Heart right ventricle (tissue), 16 donors: ENCODE measurements around the gene FUBP3. TPM values are rescaled to one million over a fixed set of nuclear protein-coding genes. Genes with fewer than 3 reads are reported as not detected.

Experiments used
- ATAC-seq, 8 donors: fragments of 200-7000 bp; cut with Tn5 transposase; one replicate each; pipeline ENCODE4 v1.9.1; 2020; ENCODE audit warnings: mild to moderate bottlenecking in 8 of 8, moderate library complexity in 8 of 8, moderate number of reproducible peaks in 1 of 8
- DNase-seq, 2 donors: peaks; one replicate each; pipeline ENCODE4 v3.0.0-alpha.2; 2020
- H3K27ac ChIP-seq, 10 donors: fragments of 200-600 bp; sonication (generic) in 2 of 10; one replicate each; pipeline versions ENCODE4 v1.5.0 to v1.8.0; 2020 to 2022; ENCODE audit warnings: mild to moderate bottlenecking in 3 of 10
- H3K27me3 ChIP-seq, 7 donors: fragments of 200-600 bp; one replicate each; pipeline ENCODE4 v1.8.0; 2021 to 2022; ENCODE audit warnings: mild to moderate bottlenecking in 2 of 7
- H3K36me3 ChIP-seq, 9 donors: fragments of 200-600 bp; sonication (generic) in 1 of 9; one replicate each; pipeline versions ENCODE4 v1.5.0 to v1.8.0; 2020 to 2022; ENCODE audit warnings: mild to moderate bottlenecking in 2 of 9
- H3K4me1 ChIP-seq, 9 donors: fragments of 200-600 bp; sonication (generic) in 1 of 9; one replicate each; pipeline versions ENCODE4 v1.5.0 to v1.8.0; 2020 to 2022; ENCODE audit warnings: mild to moderate bottlenecking in 4 of 9
- H3K4me3 ChIP-seq, 10 donors: fragments of 200-600 bp; sonication (generic) in 2 of 10; one replicate each; pipeline versions ENCODE4 v1.5.0 to v1.8.0; 2020 to 2022; ENCODE audit warnings: mild to moderate bottlenecking in 7 of 10, moderate library complexity in 2 of 10
- H3K9me3 ChIP-seq, 11 donors: fragments of 200-600 bp in 10 of 11; sonication (generic) in 2 of 11; one replicate each; pipeline versions ENCODE4 v1.5.0 to v1.8.0; 2013 to 2022; ENCODE audit warnings: mild to moderate bottlenecking in 2 of 11, control low read depth in 1 of 11, moderate library complexity in 1 of 11
- CTCF ChIP-seq, 9 donors: fragments of 200-600 bp; sonication (generic) in 2 of 9; IDR thresholded peaks; one replicate each; pipeline versions ENCODE4 v1.5.0 to v1.8.0; 2021 to 2022; ENCODE audit warnings: antibody characterized with exemption in 9 of 9, mild to moderate bottlenecking in 5 of 9, moderate library complexity in 1 of 9
- WGBS, 2 donors: extraction: QIAGEN DNeasy Blood & Tissue Kit; methylation state at CpG; one replicate each; pipeline ENCODE4 v1.1.7; 2013; ENCODE audit warnings: inconsistent platforms in 1 of 2; 5-methylcytosine and 5-hydroxymethylcytosine counted together
- intact Hi-C, 10 donors: fragments of 100-400 bp; cut with DNase I; formaldehyde crosslinking; loops; one replicate each; pipeline versions ENCODE4 v1.11.1 to v1.14.2; 2022
- polyA plus RNA-seq, 2 donors: library from polyadenylated mRNA; stranded (reverse); fragments of 200-250 nt; gene quantifications; one replicate each; pipeline ENCODE4 v1.2.3, GENCODE V29; 2013
- total RNA-seq, 10 donors: library from RNA; stranded (reverse); fragmentation: NEBNext Ultra II Directional in 3 of 10; extraction: Animal tissue kit (Norgen Biotek cat#: 25700) in 3 of 10; gene quantifications; one replicate each; pipeline versions ENCODE4 v1.2.1 to v1.2.4, GENCODE V29; 2021 to 2023
- donor health status: Arrhythmogenic right ventricular cardiomyopathy.
- donor health status: ischemic (EF 13 %, LVEDD 7.1; RV severe dilation, severe dysfunction).
- donor health status: healthy with polysubstance abuse.
- donor health status: DM: no; HTN: yes; CAD: no.
- donor health status: DM: no; HTN: no; CAD: no.
- donor health status: ischemic (EF 25% LVEDD 6.9; RV normal size, moderate dysfunction).
- donor health status: ischemic (EF 25% LVEDD 5.7; RV mildly dilated, moderate dysfunction).
- donor health status: healthy.
- donor health status: DM: yes; HTN: yes; CAD: no.
- donor health status: Ischemic cardiomyopathy.
- donor health status: ischemic (EF 35%, LVEDD 5.7; RV mildly dilated, moderate dysfunction).
- donor health status: nonischemic (EF 11% LVEDD 7.7; RV severe dilation, severe dysfunction).
- donor health status: DM: yes; HTN: yes; CAD: no.
- donor health status: PGD.
- donor health status: ischemic (EF 29% LVEDD 5.4; RV normal size, mild dysfunction).
- donor health status: nonischemic (EF 23%, LVEDD 6.1; RV moderate dilation, normal function).

FUBP3 gene
- total and polyA plus RNA-seq, 12 donors = 16.8 to 40.3 (median 26.9) TPM

- H3K9me3 ChIP-seq = no peaks in the 10 kb centered on the region
- no peak overlapping the region for H3K4me3 ChIP-seq
- H3K27ac ChIP-seq = no peak overlapping the region
- 78 to 80% methylated on average over 20 of the region's 20 CpGs for WGBS, 2 donors
- intact Hi-C loops = no loop called here
- H3K36me3 ChIP-seq = peaks cover 0 to 48% (median 23%) of the 10 kb centered on the region in 9 donors
- no peaks in the 10 kb centered on the region for H3K4me1 ChIP-seq
- no peak for DNase-seq
- TF ChIP-seq CTCF (IDR thresholded peaks at IDR 0.05) = no peak
- ATAC-seq = no peak
- no peaks in the 10 kb centered on the region for H3K27me3 ChIP-seq
Measured at GRCh38 chr9:130639124-130639765, 59.9 kb downstream of the FUBP3 start.

GRCh38 chr9:130639866-130640555, 60.6 kb downstream of the FUBP3 start:
- 95 to 97% methylated on average over 17 of the region's 17 CpGs for WGBS, 2 donors
- TF ChIP-seq CTCF (IDR thresholded peaks at IDR 0.05) = no peak
- H3K4me1 ChIP-seq = no peaks in the 10 kb centered on the region
- intact Hi-C loops = no loop called here
- no peaks in the 10 kb centered on the region for H3K9me3 ChIP-seq
- ATAC-seq = no peak
- no peak overlapping the region for H3K27ac ChIP-seq
- H3K36me3 ChIP-seq = peaks cover 0 to 41% (median 23%) of the 10 kb centered on the region in 9 donors
- no peak for DNase-seq
- no peak overlapping the region for H3K4me3 ChIP-seq
- no peaks in the 10 kb centered on the region for H3K27me3 ChIP-seq

GRCh38 chr9:130640681-130641080, 61.3 kb downstream of the FUBP3 start:
- H3K4me3 ChIP-seq = no peak overlapping the region
- no peaks in the 10 kb centered on the region for H3K27me3 ChIP-seq
- H3K9me3 ChIP-seq = peaks cover 0 to 4% (median 0%) of the 10 kb centered on the region in 11 donors
- H3K27ac ChIP-seq = no peak overlapping the region
- no peak for TF ChIP-seq CTCF (IDR thresholded peaks at IDR 0.05)
- DNase-seq (no peak), ATAC-seq (no peak)
- H3K36me3 ChIP-seq = peaks cover 0 to 34% (median 21%) of the 10 kb centered on the region in 9 donors
- intact Hi-C loops = no loop called here
- no peaks in the 10 kb centered on the region for H3K4me1 ChIP-seq
- 77 to 87% methylated on average over 7 of the region's 7 CpGs for WGBS, 2 donors

- Histone ChIP-seq H3K27me3 (peaks cover 0 to 2% (median 0%) of the 10 kb centered on the region in 7 donors), H3K27ac (no peak overlapping the region), H3K9me3 (peaks cover 0 to 12% (median 0%) of the 10 kb centered on the region in 11 donors), H3K4me1 (no peaks in the 10 kb centered on the region), H3K36me3 (peaks cover 0 to 11% (median 3%) of the 10 kb centered on the region in 9 donors), H3K4me3 (no peak overlapping the region)
- DNase-seq = no peak
- intact Hi-C loops = no loop called here
- 76 to 80% methylated on average over 8 of the region's 8 CpGs for WGBS, 2 donors
- no peak for ATAC-seq
- no peak for TF ChIP-seq CTCF (IDR thresholded peaks at IDR 0.05)
Measured at GRCh38 chr9:130642926-130643325, 63.5 kb downstream of the FUBP3 start.
